HUES6 (cell line): ENCODE measurements around the gene CX3CL1.

Source experiments
- H3K27ac ChIP-seq: 2 replicates; pipeline ENCODE4 v1.7.0; 2013; ENCODE audit warnings: low read depth, mild to moderate bottlenecking, low read length, inconsistent platforms
- H3K27me3 ChIP-seq: 2 replicates; pipeline ENCODE4 v1.6.1; 2013; ENCODE audit warnings: low read length; ENCODE audit not compliant: control insufficient read depth, insufficient read depth
- H3K36me3 ChIP-seq: 2 replicates; pipeline ENCODE4 v1.6.1; 2013; ENCODE audit warnings: low read length; ENCODE audit not compliant: control insufficient read depth, insufficient read depth
- H3K4me1 ChIP-seq: 2 replicates; pipeline ENCODE4 v1.6.1; 2013; ENCODE audit warnings: low read length; ENCODE audit not compliant: control insufficient read depth, insufficient read depth
- H3K4me3 ChIP-seq: 2 replicates; pipeline ENCODE4 v1.5.1; 2013; ENCODE audit warnings: low read depth, low read length
- H3K9ac ChIP-seq: one replicate; pipeline ENCODE4 v1.6.1; 2013; ENCODE audit warnings: mild to moderate bottlenecking, low read length
- H3K9me3 ChIP-seq: 2 replicates; pipeline ENCODE4 v1.6.1; 2013; ENCODE audit warnings: low read depth, low read length; ENCODE audit not compliant: control insufficient read depth, insufficient read depth

Gene CX3CL1

DNA sequence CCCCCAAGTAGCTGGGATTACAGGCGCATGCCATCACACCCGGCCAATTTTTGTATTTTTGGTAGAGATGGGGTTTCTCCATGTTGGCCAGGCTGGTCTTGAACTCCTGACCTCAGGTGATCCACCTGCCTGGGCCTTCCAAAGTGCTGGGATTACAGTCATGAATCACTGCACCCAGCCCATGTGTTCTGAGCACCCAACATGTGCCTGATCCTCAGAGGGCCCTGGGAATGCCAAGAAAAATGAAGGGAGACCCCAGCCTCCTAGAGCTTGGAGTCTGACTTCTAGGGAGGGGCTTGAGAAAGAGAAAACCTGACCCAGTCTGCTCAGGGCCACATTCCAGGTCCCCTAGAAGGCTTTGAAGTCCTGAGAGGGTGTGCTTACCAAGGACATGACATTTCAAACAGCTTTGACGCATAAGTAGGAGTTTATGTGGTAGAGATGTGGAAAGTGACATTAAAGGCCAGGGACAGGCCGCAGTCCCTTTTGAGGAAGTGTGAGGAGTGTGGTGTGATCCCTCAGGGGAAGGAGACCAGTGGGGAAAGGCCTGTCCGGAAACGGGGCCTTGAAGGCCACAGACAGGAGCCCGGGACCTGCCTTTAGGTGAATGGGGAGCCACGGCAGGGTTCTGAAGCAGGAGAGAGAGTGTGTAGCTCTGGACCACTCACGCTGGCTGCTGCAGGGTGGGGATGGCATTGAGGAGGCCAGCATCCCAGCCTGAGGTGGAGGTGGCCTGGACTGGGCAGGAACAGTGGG, 14.8 kb upstream of the CX3CL1 start:
- H3K27me3 ChIP-seq, result no peaks in the 10 kb centered on the region
- H3K4me1 ChIP-seq, result peaks cover 3% of the 10 kb centered on the region; the same call in 1 of the 2 replicates
- H3K9me3 ChIP-seq, result no peaks in the 10 kb centered on the region
- H3K36me3 ChIP-seq, result no peaks in the 10 kb centered on the region
- H3K27ac ChIP-seq, result no peak overlapping the region
- no peak overlapping the region for H3K9ac ChIP-seq
- no peak overlapping the region for H3K4me3 ChIP-seq

DNA sequence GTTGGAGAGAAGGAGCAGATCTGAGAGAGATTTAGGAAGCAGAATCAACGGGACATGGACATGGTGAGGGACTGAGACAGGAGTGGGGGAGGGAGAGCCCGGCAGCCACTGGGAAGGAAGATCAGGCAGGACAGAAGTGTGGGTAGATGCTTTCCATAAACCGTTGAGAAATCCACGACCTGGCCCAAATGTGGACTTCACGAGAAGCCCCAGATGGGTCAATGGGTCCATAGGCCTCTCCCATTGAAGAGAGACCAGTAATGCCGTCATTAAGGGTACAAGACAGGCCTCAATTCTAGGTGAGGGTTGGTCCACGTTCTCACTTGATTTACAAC, 14.2 kb upstream of the CX3CL1 start:
- Histone ChIP-seq H3K36me3 (no peaks in the 10 kb centered on the region), H3K4me3 (no peak overlapping the region), H3K4me1 (peaks cover 3% of the 10 kb centered on the region; the same call in 1 of the 2 replicates), H3K9ac (no peak overlapping the region), H3K27ac (no peak overlapping the region), H3K27me3 (no peaks in the 10 kb centered on the region), H3K9me3 (no peaks in the 10 kb centered on the region)

DNA sequence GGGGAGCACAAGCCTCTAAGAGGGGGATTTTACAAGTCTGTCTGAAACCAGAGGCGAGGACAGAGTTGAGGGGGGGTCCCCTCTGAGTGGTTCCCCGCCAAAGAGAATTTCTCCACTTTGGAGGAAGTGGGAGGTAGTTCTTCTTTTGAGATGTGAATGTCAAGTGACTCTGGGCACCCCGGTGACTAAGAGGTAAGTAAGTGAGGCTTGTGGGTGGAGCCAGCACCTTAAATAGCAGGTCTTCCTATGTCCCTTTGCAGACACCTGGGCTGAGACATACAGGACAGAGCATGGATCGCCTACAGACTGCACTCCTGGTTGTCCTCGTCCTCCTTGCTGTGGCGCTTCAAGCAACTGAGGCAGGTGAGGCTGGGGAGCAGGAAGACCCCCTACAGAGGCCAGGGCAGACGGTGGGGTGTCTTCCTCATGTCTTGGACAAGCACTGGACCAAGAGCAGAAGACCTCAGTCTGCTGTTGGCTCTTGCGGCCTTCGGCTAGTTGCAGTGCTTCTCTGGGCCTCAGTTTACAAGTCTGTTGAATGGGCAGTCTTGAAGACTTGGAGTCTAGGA, 13.7 kb upstream of the CX3CL1 start, which contains the start of gene CCL22:
TSS of gene CCL22 (plus strand) at position 257 of the 569 bp plus-strand sequence. CDS start at position 291, 34 bp downstream.
- no peak within 1 kb of the TSS for H3K4me3 ChIP-seq
- peaks cover 3% of the 10 kb centered on the region; the same call in 1 of the 2 replicates for H3K4me1 ChIP-seq
- no peaks in the 10 kb centered on the region for H3K36me3 ChIP-seq
- H3K27me3 ChIP-seq, result no peaks in the 10 kb centered on the region
- no peaks in the 10 kb centered on the region for H3K9me3 ChIP-seq
- no peak within 1 kb of the TSS for H3K27ac ChIP-seq
- no peak within 1 kb of the TSS for H3K9ac ChIP-seq

DNA sequence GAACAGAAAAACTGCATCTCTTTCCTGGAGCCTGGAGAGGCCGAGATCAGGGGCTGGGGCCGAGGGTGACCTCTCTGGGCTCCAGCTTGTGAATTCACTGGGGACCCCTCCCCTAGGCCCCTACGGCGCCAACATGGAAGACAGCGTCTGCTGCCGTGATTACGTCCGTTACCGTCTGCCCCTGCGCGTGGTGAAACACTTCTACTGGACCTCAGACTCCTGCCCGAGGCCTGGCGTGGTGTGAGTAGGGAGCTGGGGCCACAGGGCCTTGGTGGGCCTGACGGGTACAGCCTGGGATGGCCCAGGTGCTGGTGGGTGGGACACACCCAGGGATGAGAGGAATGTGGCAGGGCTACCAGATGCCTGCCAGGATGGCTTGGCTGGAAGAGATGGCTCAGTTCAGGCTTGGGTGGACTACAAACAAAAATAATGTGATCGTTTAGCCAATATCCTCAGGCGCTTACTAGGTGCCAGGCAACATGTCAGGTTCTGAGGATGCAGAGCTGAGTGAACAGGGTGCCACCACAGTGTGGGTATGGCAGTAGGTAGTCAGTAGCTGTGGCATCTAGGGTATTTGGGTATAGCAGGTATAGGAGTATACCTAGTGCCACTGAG, 11.9 kb upstream of the CX3CL1 start:
- H3K9ac ChIP-seq, result no peak overlapping the region
- H3K4me1 ChIP-seq, result peaks cover 3% of the 10 kb centered on the region; the same call in 1 of the 2 replicates

DNA sequence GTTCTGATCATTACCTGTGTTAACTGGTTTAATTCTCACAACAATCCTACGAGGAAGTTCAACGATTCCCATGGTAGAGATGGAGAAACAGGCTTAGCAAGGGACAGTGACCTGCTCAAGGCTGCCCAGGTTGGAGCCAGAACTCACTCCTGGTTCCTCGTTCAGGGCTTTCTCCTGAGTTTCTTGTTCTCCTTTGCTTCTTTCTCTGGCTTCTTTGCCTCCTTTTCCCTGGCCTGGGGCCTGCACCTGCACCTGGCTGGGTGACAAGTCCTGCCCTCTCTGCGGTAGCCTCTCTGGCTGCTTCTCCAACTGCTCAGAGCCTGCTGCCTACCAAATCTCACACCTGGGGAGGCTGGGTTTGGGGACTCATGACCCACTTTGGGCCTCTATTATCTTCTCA, 10.9 kb upstream of the CX3CL1 start:
- Histone ChIP-seq H3K9ac (no peak overlapping the region), H3K27ac (no peak overlapping the region), H3K4me1 (peaks cover 3% of the 10 kb centered on the region; the same call in 1 of the 2 replicates), H3K9me3 (no peaks in the 10 kb centered on the region), H3K4me3 (no peak overlapping the region), H3K27me3 (no peaks in the 10 kb centered on the region), H3K36me3 (no peaks in the 10 kb centered on the region)

More for the DNA sequence above, 11.9 kb upstream of the CX3CL1 start:
- no peaks in the 10 kb centered on the region for H3K27me3 ChIP-seq
- no peaks in the 10 kb centered on the region for H3K36me3 ChIP-seq
- H3K9me3 ChIP-seq, result no peaks in the 10 kb centered on the region
- H3K4me3 ChIP-seq, result no peak overlapping the region
- H3K27ac ChIP-seq, result no peak overlapping the region

DNA sequence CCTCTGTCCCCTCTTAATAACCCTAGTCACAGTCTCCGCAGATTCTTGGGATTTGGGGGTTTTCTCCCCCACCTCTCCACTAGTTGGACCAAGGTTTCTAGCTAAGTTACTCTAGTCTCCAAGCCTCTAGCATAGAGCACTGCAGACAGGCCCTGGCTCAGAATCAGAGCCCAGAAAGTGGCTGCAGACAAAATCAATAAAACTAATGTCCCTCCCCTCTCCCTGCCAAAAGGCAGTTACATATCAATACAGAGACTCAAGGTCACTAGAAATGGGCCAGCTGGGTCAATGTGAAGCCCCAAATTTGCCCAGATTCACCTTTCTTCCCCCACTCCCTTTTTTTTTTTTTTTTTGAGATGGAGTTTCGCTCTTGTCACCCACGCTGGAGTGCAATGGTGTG, 8.1 kb upstream of the CX3CL1 start:
- Histone ChIP-seq H3K27me3 (no peaks in the 10 kb centered on the region), H3K36me3 (no peaks in the 10 kb centered on the region), H3K9ac (no peak overlapping the region), H3K4me3 (no peak overlapping the region), H3K27ac (no peak overlapping the region), H3K9me3 (no peaks in the 10 kb centered on the region), H3K4me1 (no peaks in the 10 kb centered on the region)

DNA sequence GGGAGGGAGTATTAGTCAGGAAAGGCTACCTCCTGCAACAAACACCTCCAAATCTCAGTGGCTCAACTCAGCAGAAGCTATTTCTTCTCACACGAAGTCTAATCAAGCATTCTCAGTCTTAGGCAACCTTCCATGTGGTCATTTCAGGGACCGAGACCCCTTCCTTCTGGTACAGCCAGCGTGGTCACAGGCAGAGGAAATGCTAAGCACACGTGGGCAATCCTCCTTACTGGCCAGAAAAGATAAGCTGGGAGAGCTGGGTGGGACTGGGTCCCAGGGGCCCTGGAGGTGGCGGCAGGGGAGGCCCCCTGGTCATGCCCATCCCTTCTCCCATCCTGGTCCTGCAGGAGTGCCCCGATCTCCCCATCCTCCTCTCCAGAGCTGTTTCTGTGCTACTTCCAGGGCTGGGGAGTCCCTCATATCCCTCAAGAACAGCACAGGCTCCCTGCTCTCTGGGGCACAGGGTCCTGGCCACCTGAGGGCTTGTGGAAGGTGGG, 5.7 kb upstream of the CX3CL1 start:
- no peaks in the 10 kb centered on the region for H3K9me3 ChIP-seq
- H3K4me3 ChIP-seq, result no peak overlapping the region
- H3K27ac ChIP-seq, result no peak overlapping the region
- no peak overlapping the region for H3K9ac ChIP-seq
- no peaks in the 10 kb centered on the region for H3K36me3 ChIP-seq
- peaks cover 2% of the 10 kb centered on the region; the same call in 1 of the 2 replicates for H3K4me1 ChIP-seq
- no peaks in the 10 kb centered on the region for H3K27me3 ChIP-seq

DNA sequence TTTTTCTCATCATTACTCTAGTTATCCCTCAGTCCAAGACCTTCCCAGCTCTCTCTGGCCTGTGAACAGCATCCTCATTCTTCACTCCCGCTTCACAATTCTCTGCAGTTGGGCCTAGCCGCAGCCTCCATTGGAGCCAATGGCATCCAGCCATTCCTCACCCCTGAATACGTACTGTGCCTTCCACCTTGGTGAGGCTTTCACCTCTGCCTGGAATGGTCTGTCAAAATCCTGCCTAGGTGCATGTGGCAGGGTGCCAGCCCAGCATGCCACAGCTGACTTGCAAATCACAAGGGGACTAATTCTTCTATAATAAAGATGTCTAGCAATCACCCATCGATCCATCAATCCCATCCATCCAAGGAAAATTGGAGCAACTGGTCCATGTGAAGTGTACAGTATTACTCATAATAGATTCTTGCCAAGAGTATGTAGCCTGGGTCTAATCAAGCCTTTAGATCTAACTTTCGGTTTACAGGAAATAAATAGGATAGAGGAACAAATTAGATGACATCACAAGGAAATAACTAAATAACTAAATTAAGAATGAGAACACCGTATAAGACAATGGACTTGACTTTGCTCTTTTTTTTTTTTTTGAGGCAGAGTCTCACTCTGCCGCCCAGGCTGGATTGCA, 5.1 kb upstream of the CX3CL1 start:
- Histone ChIP-seq H3K36me3 (no peaks in the 10 kb centered on the region), H3K27ac (no peak overlapping the region), H3K27me3 (no peaks in the 10 kb centered on the region), H3K4me1 (peaks cover 8% of the 10 kb centered on the region), H3K9ac (no peak overlapping the region), H3K4me3 (no peak overlapping the region), H3K9me3 (no peaks in the 10 kb centered on the region)

DNA sequence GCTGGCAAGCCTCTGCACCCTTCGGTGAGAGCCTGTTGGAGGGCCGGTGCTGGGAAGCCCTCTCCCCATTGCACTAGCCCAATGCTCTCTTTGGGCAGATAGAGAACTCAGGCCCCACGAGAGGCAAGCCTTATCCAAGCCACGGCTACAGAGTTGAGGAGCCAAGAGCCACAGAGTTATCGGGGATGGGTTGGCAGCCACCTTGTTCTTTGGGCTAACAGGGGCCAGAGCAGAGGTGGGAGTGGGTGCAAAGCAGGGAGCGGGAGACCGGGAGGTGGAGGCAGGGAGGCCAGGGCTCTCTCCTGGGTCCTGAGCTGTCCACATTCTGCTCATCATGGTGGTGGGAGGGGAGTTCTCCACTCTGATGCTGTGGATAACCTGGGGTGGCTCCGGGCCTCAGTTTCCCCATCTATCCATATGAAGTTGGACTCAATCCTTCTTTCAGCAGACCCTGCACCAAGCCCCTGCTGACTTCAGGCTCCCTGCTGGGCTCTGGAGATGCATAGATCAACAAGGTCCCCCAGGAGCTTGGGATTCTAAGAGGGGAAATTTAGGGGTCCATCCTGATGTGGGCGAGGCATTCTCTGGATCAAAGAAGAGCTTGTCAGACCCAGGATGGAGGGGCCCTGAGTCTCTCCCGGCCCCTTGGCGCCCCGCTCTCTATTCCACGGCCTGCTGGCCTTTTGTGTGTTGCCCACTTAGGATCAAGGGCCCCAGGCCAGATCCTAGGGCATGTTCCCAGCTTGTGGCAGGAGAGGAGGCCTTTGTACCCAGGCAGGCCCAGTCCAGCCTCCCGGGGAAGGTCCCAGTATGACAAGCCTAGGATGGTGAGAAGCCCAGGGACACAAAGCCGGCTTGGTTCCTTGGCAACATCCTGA, 557 bp upstream of the CX3CL1 start:
- H3K4me1 ChIP-seq, result peaks cover 29% of the 10 kb centered on the region
- no peak overlapping the region for H3K27ac ChIP-seq
- no peak overlapping the region for H3K9ac ChIP-seq
- H3K36me3 ChIP-seq, result no peaks in the 10 kb centered on the region
- no peaks in the 10 kb centered on the region for H3K9me3 ChIP-seq
- H3K4me3 ChIP-seq, result no peak overlapping the region
- no peaks in the 10 kb centered on the region for H3K27me3 ChIP-seq

DNA sequence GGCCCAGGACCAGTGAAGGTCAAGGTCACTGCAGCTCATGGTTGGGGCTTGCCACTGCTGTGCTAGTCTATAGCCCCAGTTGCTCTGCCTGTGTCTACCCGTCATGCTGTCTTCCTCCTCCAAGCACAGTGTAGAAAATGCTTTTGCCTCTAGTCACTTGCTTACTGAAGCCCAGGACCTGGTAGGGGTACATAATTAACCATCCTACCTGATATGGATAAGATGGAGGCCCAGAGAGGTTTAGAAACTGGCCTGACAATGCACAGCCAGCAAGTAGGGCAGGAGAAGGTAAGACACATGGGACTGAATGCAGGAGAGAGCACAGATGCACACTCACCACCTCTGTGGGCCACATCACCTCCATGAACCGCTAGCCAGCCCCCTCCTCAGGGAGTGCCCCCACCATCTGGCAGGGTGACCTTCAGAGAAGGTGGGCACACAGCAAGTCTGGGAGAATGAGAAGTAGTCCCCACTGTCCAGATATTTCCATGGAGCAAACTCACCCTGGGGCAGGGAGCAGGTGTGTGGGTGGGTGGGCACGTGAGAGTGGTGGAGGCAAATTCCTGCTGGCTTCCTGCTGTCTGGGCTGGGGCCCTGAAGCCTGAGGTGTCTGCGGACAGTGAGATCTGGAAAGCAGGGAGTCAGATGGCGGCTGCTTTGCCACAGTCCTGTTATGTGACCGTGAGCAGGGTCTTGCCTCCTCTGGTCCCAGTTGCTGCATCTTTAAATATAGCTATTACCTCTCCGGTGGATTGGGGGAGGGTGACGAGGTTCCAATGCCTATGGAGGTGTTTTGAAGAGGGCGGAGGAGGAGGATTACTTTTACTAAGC, 1.0 kb downstream of the CX3CL1 start:
- no peak overlapping the region for H3K4me3 ChIP-seq
- H3K27me3 ChIP-seq, result no peaks in the 10 kb centered on the region
- H3K9ac ChIP-seq, result no peak overlapping the region
- no peak overlapping the region for H3K27ac ChIP-seq
- no peaks in the 10 kb centered on the region for H3K9me3 ChIP-seq
- no peaks in the 10 kb centered on the region for H3K36me3 ChIP-seq
- peaks cover 42% of the 10 kb centered on the region for H3K4me1 ChIP-seq
